ENCODE measurements around the gene ADARB1. TPM values are rescaled to one million over a fixed set of nuclear protein-coding genes. Genes with fewer than 3 reads are reported as not detected.
A peak's percentile ranks its signal among the peaks of the same experiment; 100 is the strongest.

Gene ADARB1
- total and polyA plus RNA-seq, 9 of the 15 experiments (the other 6 are each of a cell fraction or from before 2014, with no cell fraction given): 6.7 to 16.0 (median 8.3) TPM

DNA sequence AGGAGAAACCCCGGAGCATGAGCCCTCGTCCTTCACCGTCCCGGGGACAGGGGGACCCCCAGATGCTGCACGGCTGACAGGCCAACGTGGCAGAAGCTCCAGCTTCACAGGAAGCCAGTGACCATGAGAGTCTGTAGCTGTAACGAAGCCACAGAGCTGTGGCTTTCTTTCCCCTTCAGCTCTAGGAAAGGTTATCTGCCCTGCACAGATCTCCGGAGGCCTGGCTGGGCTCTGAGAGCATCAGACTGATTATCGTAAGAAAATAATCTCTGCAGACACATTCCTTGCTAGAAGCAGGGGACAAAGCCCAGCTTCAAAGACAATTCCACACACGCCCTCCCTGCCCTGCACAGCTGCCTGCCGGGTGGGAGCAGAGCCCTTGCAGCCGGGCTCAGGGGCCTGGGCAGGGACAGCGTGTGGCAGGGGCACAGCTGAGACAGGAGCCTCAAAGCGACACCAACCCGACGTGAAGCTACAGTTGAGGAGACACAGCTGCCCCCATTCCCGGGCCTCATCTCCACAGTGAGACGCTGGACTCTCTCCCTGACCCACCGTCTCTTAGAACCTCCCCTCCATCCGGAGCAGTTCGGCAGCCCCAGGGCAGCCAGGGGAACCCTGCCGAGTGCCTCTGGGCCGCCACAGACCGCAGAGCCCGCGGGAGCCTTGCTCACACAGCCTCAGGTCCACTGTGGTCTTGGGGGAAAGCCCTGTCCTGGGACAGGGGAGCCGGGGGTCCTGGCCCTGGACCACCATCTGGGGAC is 182.7 kb downstream of the ADARB1 start (continued):
- TF ChIP-seq PHF21A (IDR thresholded peaks at IDR 0.05; ENCODE audit: borderline replicate concordance, low read depth): peak; percentile 72; the same call in 1 of the 2 replicates
- TF ChIP-seq SMAD2 (IDR thresholded peaks at IDR 0.05; ENCODE audit: low read depth, low read length): no peak
- no peak for TF ChIP-seq KLF13 (tag; IDR thresholded peaks at IDR 0.05; ENCODE audit: borderline replicate concordance, low read depth)
- TF ChIP-seq MITF (IDR thresholded peaks at IDR 0.05): 0 out of 2 replicates have a peak, but pooled peaks have one; percentile 17
- no peak for TF ChIP-seq KLF6 (CRISPR knock-in tag; IDR thresholded peaks at IDR 0.05; ENCODE audit: borderline replicate concordance)
- no peak for TF ChIP-seq ZBTB8A (IDR thresholded peaks at IDR 0.05; ENCODE audit: partially characterized antibody)
- TF ChIP-seq, protein P1, sequence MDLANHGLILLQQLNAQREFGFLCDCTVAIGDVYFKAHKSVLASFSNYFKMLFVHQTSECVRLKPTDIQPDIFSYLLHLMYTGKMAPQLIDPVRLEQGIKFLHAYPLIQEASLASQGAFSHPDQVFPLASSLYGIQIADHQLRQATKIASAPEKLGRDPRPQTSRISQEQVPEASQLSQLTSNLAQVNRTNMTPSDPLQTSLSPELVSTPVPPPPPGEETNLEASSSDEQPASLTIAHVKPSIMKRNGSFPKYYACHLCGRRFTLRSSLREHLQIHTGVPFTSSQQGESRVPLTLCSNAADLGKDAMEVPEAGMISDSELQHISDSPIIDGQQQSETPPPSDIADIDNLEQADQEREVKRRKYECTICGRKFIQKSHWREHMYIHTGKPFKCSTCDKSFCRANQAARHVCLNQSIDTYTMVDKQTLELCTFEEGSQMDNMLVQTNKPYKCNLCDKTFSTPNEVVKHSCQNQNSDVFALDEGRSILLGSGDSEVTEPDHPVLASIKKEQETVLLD (IDR thresholded peaks at IDR 0.05): no peak
- peak; percentile 92 for TF ChIP-seq RBBP5 (IDR thresholded peaks at IDR 0.05; ENCODE audit: borderline replicate concordance, insufficient read depth, low read length, poor library complexity, severe bottlenecking)
- TF ChIP-seq, protein P2, sequence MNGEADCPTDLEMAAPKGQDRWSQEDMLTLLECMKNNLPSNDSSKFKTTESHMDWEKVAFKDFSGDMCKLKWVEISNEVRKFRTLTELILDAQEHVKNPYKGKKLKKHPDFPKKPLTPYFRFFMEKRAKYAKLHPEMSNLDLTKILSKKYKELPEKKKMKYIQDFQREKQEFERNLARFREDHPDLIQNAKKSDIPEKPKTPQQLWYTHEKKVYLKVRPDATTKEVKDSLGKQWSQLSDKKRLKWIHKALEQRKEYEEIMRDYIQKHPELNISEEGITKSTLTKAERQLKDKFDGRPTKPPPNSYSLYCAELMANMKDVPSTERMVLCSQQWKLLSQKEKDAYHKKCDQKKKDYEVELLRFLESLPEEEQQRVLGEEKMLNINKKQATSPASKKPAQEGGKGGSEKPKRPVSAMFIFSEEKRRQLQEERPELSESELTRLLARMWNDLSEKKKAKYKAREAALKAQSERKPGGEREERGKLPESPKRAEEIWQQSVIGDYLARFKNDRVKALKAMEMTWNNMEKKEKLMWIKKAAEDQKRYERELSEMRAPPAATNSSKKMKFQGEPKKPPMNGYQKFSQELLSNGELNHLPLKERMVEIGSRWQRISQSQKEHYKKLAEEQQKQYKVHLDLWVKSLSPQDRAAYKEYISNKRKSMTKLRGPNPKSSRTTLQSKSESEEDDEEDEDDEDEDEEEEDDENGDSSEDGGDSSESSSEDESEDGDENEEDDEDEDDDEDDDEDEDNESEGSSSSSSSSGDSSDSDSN (IDR thresholded peaks at IDR 0.05; ENCODE audit: borderline replicate concordance in 1 of 2, low read depth in 2 of 2, low read length in 2 of 2): peak; percentile 40 to 77; a peak in 2 of 4 replicates
- TF ChIP-seq MAFK (IDR thresholded peaks at IDR 0.05; ENCODE audit: low read length): no peak
- no peak for TF ChIP-seq ZNF695 (CRISPR knock-in tag; IDR thresholded peaks at IDR 0.05)
- TF ChIP-seq ERF (CRISPR knock-in tag; IDR thresholded peaks at IDR 0.05): 0 out of 2 replicates have a peak, but pooled peaks have one; percentile 37
- TF ChIP-seq ETV5 (CRISPR knock-in tag; IDR thresholded peaks at IDR 0.05; ENCODE audit: low read depth): peak; percentile 83; the same call in 1 of the 2 replicates
- TF ChIP-seq MAX (CRISPR knock-in tag; IDR thresholded peaks at IDR 0.05): peak; percentile 45; the same call in 1 of the 2 replicates
- peak; percentile 79 for TF ChIP-seq BCOR (IDR thresholded peaks at IDR 0.05)
- no peak for TF ChIP-seq SAP30 (IDR thresholded peaks at IDR 0.05; ENCODE audit: borderline replicate concordance, insufficient read depth, low read depth, low read length, poor library complexity, severe bottlenecking)
- TF ChIP-seq NFIX (CRISPR knock-in tag; IDR thresholded peaks at IDR 0.05; ENCODE audit: low read depth): no peak
- TF ChIP-seq ASH1L (IDR thresholded peaks at IDR 0.05; ENCODE audit: borderline replicate concordance, low read depth, partially characterized antibody): no peak
- TF ChIP-seq GTF2B (IDR thresholded peaks at IDR 0.05; ENCODE audit: extremely low read depth, insufficient read length): no peak
- TF ChIP-seq ZZZ3 (IDR thresholded peaks at IDR 0.05): no peak
- peak; percentile 92 for TF ChIP-seq EP300 (IDR thresholded peaks at IDR 0.05; ENCODE audit: low read length)

Data from K562 (cell line).